Measurements from ENCODE around the gene PCK1.

Gene PCK1

DNA sequence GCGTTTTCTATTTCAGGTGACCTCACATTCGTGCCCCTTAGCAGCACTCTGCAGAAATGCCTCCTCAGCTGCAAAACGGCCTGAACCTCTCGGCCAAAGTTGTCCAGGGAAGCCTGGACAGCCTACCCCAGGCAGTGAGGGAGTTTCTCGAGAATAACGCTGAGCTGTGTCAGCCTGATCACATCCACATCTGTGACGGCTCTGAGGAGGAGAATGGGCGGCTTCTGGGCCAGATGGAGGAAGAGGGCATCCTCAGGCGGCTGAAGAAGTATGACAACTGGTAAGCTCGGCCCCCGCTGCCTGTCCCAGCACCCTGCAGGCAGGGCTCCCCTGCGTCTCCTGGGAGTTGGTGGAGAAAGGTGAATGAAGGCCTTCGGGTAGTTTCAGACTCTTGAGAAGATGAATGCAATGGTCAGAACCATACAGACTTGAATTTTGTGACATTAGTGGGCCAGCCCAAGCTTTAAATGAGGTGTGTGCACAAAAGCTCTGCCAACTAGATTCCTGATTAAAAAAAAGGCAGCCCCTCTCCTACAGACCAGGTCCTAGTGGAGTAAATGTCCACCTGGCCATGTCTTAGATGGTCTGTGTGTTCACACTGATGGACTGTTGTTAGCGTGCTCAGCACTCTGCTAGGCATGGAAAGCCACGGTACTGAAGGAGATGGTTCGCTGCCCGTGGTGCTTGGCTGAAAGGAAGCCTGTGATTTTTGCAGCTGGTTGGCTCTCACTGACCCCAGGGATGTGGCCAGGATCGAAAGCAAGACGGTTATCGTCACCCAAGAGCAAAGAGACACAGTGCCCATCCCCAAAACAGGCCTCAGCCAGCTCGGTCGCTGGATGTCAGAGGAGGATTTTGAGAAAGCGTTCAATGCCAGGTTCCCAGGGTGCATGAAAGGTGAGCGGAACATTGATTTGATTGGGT lies 708 bp downstream of the PCK1 start:
- Histone ChIP-seq H3K27me3 (ENCODE audit: control insufficient read depth, insufficient read depth, low read length, poor library complexity, severe bottlenecking) (no peaks in the 10 kb centered on the region), H3K27ac (ENCODE audit: insufficient read depth, low read depth, low read length, poor library complexity, severe bottlenecking) (no peak overlapping the region), H3K9me3 (ENCODE audit: control insufficient read depth, low read length) (no peaks in the 10 kb centered on the region), H3K36me3 (ENCODE audit: control insufficient read depth, insufficient read depth, low read length) (no peaks in the 10 kb centered on the region), H3K4me3 (ENCODE audit: insufficient read depth, low read depth, low read length) (no peak overlapping the region), H3K4me1 (ENCODE audit: control insufficient read depth, insufficient read depth, low read length) (no peaks in the 10 kb centered on the region)
- WGBS, 2 experiments, result 92 to 93% methylated on average over 24 of the region's 24 CpGs

GRCh38 chr20:57562541-57563465 lies 1.9 kb downstream of the PCK1 start:
- Histone ChIP-seq H3K27me3 (ENCODE audit: control insufficient read depth, insufficient read depth, low read length, poor library complexity, severe bottlenecking) (no peaks in the 10 kb centered on the region), H3K4me3 (ENCODE audit: insufficient read depth, low read depth, low read length) (no peak overlapping the region), H3K27ac (ENCODE audit: insufficient read depth, low read depth, low read length, poor library complexity, severe bottlenecking) (no peak overlapping the region), H3K4me1 (ENCODE audit: control insufficient read depth, insufficient read depth, low read length) (no peaks in the 10 kb centered on the region), H3K36me3 (ENCODE audit: control insufficient read depth, insufficient read depth, low read length) (no peaks in the 10 kb centered on the region), H3K9me3 (ENCODE audit: control insufficient read depth, low read length) (no peaks in the 10 kb centered on the region)
- 94 to 95% methylated on average over 35 of the region's 35 CpGs for WGBS, 2 experiments

GRCh38 chr20:57563522-57563921 lies 2.6 kb downstream of the PCK1 start:
- H3K36me3 ChIP-seq (ENCODE audit: control insufficient read depth, insufficient read depth, low read length), result no peaks in the 10 kb centered on the region
- no peaks in the 10 kb centered on the region for H3K27me3 ChIP-seq (ENCODE audit: control insufficient read depth, insufficient read depth, low read length, poor library complexity, severe bottlenecking)
- H3K9me3 ChIP-seq (ENCODE audit: control insufficient read depth, low read length), result no peaks in the 10 kb centered on the region
- WGBS, 2 experiments, result 95 to 96% methylated on average over 12 of the region's 12 CpGs
- no peak overlapping the region for H3K4me3 ChIP-seq (ENCODE audit: insufficient read depth, low read depth, low read length)
- H3K27ac ChIP-seq (ENCODE audit: insufficient read depth, low read depth, low read length, poor library complexity, severe bottlenecking), result no peak overlapping the region
- no peaks in the 10 kb centered on the region for H3K4me1 ChIP-seq (ENCODE audit: control insufficient read depth, insufficient read depth, low read length)

GRCh38 chr20:57564180-57564802 lies 3.4 kb downstream of the PCK1 start:
- H3K9me3 ChIP-seq (ENCODE audit: control insufficient read depth, low read length), result no peaks in the 10 kb centered on the region
- H3K36me3 ChIP-seq (ENCODE audit: control insufficient read depth, insufficient read depth, low read length), result no peaks in the 10 kb centered on the region
- no peaks in the 10 kb centered on the region for H3K4me1 ChIP-seq (ENCODE audit: control insufficient read depth, insufficient read depth, low read length)
- no peak overlapping the region for H3K4me3 ChIP-seq (ENCODE audit: insufficient read depth, low read depth, low read length)
- H3K27me3 ChIP-seq (ENCODE audit: control insufficient read depth, insufficient read depth, low read length, poor library complexity, severe bottlenecking), result no peaks in the 10 kb centered on the region
- WGBS, 2 experiments, result 95 to 96% methylated on average over 14 of the region's 14 CpGs
- H3K27ac ChIP-seq (ENCODE audit: insufficient read depth, low read depth, low read length, poor library complexity, severe bottlenecking), result no peak overlapping the region

DNA sequence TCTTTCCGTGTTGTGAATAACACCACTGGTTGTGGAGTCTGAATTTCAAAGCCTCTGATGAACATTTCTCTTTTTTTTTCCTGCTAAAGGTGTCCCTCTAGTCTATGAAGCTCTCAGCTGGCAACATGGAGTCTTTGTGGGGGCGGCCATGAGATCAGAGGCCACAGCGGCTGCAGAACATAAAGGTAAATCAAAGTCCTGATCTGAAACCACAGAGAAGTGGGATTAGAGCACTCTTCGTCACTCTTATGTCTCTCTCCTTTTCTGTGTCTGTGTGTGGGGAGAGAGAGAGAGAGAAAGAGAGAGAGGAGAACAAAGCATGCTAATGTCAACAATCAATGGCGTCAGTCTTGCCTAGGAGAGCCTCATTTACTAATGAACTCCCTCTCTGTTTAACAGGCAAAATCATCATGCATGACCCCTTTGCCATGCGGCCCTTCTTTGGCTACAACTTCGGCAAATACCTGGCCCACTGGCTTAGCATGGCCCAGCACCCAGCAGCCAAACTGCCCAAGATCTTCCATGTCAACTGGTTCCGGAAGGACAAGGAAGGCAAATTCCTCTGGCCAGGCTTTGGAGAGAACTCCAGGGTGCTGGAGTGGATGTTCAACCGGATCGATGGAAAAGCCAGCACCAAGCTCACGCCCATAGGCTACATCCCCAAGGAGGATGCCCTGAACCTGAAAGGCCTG lies 4.2 kb downstream of the PCK1 start:
- Histone ChIP-seq H3K36me3 (ENCODE audit: control insufficient read depth, insufficient read depth, low read length) (no peaks in the 10 kb centered on the region), H3K4me1 (ENCODE audit: control insufficient read depth, insufficient read depth, low read length) (no peaks in the 10 kb centered on the region), H3K27me3 (ENCODE audit: control insufficient read depth, insufficient read depth, low read length, poor library complexity, severe bottlenecking) (no peaks in the 10 kb centered on the region), H3K4me3 (ENCODE audit: insufficient read depth, low read depth, low read length) (no peak overlapping the region), H3K9me3 (ENCODE audit: control insufficient read depth, low read length) (no peaks in the 10 kb centered on the region), H3K27ac (ENCODE audit: insufficient read depth, low read depth, low read length, poor library complexity, severe bottlenecking) (no peak overlapping the region)
- WGBS, 2 experiments, result 92 to 94% methylated on average over 11 of the region's 11 CpGs

GRCh38 chr20:57566399-57566798 lies 5.5 kb downstream of the PCK1 start:
- no peak overlapping the region for H3K4me3 ChIP-seq (ENCODE audit: insufficient read depth, low read depth, low read length)
- H3K9me3 ChIP-seq (ENCODE audit: control insufficient read depth, low read length), result no peaks in the 10 kb centered on the region
- no peak overlapping the region for H3K27ac ChIP-seq (ENCODE audit: insufficient read depth, low read depth, low read length, poor library complexity, severe bottlenecking)
- 44 to 46% methylated on average over 1 of the region's 1 CpG for WGBS, 2 experiments
- H3K36me3 ChIP-seq (ENCODE audit: control insufficient read depth, insufficient read depth, low read length), result no peaks in the 10 kb centered on the region
- no peaks in the 10 kb centered on the region for H3K27me3 ChIP-seq (ENCODE audit: control insufficient read depth, insufficient read depth, low read length, poor library complexity, severe bottlenecking)
- H3K4me1 ChIP-seq (ENCODE audit: control insufficient read depth, insufficient read depth, low read length), result peaks cover 10% of the 10 kb centered on the region

DNA sequence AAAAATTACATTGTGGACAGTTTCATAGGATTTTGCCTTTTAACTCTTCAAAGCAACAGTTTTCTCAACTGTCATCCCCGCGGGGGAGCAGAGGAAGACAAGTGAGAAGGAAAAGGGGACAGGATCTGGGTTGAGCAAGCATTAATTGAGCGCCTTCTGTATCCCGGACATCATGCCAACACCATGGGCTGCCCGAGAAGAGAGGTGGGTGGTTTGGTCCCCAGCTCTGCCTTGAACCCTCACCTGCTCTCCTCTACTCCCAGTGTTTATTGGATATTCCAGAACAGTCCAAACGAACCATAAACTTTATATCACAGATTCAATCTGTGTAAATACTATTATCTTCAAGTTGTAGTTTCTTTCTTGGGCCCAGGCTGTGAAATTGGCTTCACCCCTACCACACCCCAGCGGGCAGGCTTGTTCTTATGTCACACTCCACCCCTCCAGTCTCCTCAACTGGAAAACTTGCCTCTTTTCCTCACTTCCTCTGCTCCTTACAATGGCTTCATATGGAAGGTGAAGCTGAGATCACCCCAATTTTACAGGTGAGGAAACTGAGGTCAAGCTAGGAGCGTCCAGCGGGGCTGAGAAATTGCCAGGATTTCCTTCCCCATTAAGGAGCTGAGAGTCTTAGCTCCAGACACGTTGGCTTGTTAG lies 6.0 kb downstream of the PCK1 start:
- Histone ChIP-seq H3K36me3 (ENCODE audit: control insufficient read depth, insufficient read depth, low read length) (no peaks in the 10 kb centered on the region), H3K27me3 (ENCODE audit: control insufficient read depth, insufficient read depth, low read length, poor library complexity, severe bottlenecking) (no peaks in the 10 kb centered on the region), H3K4me3 (ENCODE audit: insufficient read depth, low read depth, low read length) (no peak overlapping the region), H3K9me3 (ENCODE audit: control insufficient read depth, low read length) (no peaks in the 10 kb centered on the region), H3K4me1 (ENCODE audit: control insufficient read depth, insufficient read depth, low read length) (peaks cover 10% of the 10 kb centered on the region), H3K27ac (ENCODE audit: insufficient read depth, low read depth, low read length, poor library complexity, severe bottlenecking) (no peak overlapping the region)
- 89 to 95% methylated on average over 9 to 10 of the region's 10 CpGs for WGBS, 2 experiments

- no peaks in the 10 kb centered on the region for H3K9me3 ChIP-seq (ENCODE audit: control insufficient read depth, low read length)
- H3K36me3 ChIP-seq (ENCODE audit: control insufficient read depth, insufficient read depth, low read length), result no peaks in the 10 kb centered on the region
- no peak overlapping the region for H3K4me3 ChIP-seq (ENCODE audit: insufficient read depth, low read depth, low read length)
- H3K27me3 ChIP-seq (ENCODE audit: control insufficient read depth, insufficient read depth, low read length, poor library complexity, severe bottlenecking), result no peaks in the 10 kb centered on the region
- WGBS, 2 experiments, result 92 to 93% methylated on average over 9 of the region's 9 CpGs
- no peak overlapping the region for H3K27ac ChIP-seq (ENCODE audit: insufficient read depth, low read depth, low read length, poor library complexity, severe bottlenecking)
- H3K4me1 ChIP-seq (ENCODE audit: control insufficient read depth, insufficient read depth, low read length), result peaks cover 10% of the 10 kb centered on the region
These were observed 6.7 kb downstream of the PCK1 start for GRCh38 chr20:57567471-57568079.
